Keratinocyte (primary cell): ENCODE data around the gene GRIP1. TPM values are rescaled to one million over a fixed set of nuclear protein-coding genes. Genes with fewer than 3 reads are reported as not detected.

Experiments
- DNase-seq: peaks from one replicate; pipeline ENCODE4 v3.0.0-alpha.2; 2011; ENCODE audit warnings: low read depth, missing footprints, low spot score
- FAIRE-seq: peaks from 2 replicates; lab custom pipeline; 2011; peaks lifted over from hg19 to GRCh38; lab: Jason Lieb, UNC
- H2AFZ ChIP-seq: 2 replicates; pipeline ENCODE4 v1.6.0; 2012; ENCODE audit warnings: low read length, control low read depth, inconsistent platforms; ENCODE audit not compliant: control insufficient read depth
- H3K27ac ChIP-seq: 2 replicates; pipeline ENCODE4 v1.5.1; 2011; ENCODE audit warnings: low read length; ENCODE audit not compliant: control insufficient read depth, insufficient read depth
- H3K27me3 ChIP-seq: 3 replicates; pipeline ENCODE4 v1.6.0; 2011; ENCODE audit warnings: low read length; ENCODE audit not compliant: control insufficient read depth, insufficient read depth; ENCODE audit errors: extremely low read depth
- H3K36me3 ChIP-seq, 2 experiments: 2 replicates in 1 of 2; 3 replicates in 1 of 2; pipeline ENCODE4 v1.5.1; 2011; ENCODE audit warnings: low read length in 2 of 2, mild to moderate bottlenecking in 1 of 2; ENCODE audit not compliant: control insufficient read depth in 2 of 2, insufficient read depth in 2 of 2; ENCODE audit errors: extremely low read depth in 1 of 2
- H3K4me1 ChIP-seq: 3 replicates; pipeline ENCODE4 v1.5.1; 2011; ENCODE audit warnings: low read length; ENCODE audit not compliant: control insufficient read depth, insufficient read depth; ENCODE audit errors: extremely low read depth
- H3K4me2 ChIP-seq: 3 replicates; pipeline ENCODE4 v1.6.0; 2011; ENCODE audit warnings: low read depth, low read length; ENCODE audit not compliant: control insufficient read depth, insufficient read depth; ENCODE audit errors: extremely low read depth
- H3K4me3 ChIP-seq, 3 experiments: fragments of 200-600 bp in 1 of 3; sonication (generic) in 1 of 3; 2 replicates in 2 of 3; 3 replicates in 1 of 3; pipeline ENCODE4 v1.5.1; 2011 to 2016; ENCODE audit warnings: low read length in 3 of 3, mild to moderate bottlenecking in 3 of 3, control low read depth in 2 of 3, inconsistent platforms in 1 of 3, low read depth in 1 of 3, mixed read lengths in 1 of 3, mixed run types in 1 of 3, moderate library complexity in 1 of 3; ENCODE audit not compliant: control insufficient read depth in 2 of 3, insufficient read depth in 2 of 3; ENCODE audit errors: extremely low read depth in 1 of 3
- H3K79me2 ChIP-seq: 2 replicates; pipeline ENCODE4 v1.6.0; 2012; ENCODE audit warnings: low read length; ENCODE audit not compliant: control insufficient read depth, insufficient read depth
- H3K9ac ChIP-seq: 3 replicates; pipeline ENCODE4 v1.6.0; 2011; ENCODE audit warnings: low read length; ENCODE audit not compliant: control insufficient read depth, insufficient read depth; ENCODE audit errors: extremely low read depth
- H3K9me1 ChIP-seq: 3 replicates; pipeline ENCODE4 v1.6.0; 2011; ENCODE audit warnings: low read length; ENCODE audit not compliant: control insufficient read depth, insufficient read depth; ENCODE audit errors: extremely low read depth
- H3K9me3 ChIP-seq: 2 replicates; pipeline ENCODE4 v1.5.1; 2012; ENCODE audit warnings: low read depth, low read length; ENCODE audit not compliant: control insufficient read depth
- H4K20me1 ChIP-seq: 3 replicates; pipeline ENCODE4 v1.6.0; 2011; ENCODE audit warnings: low read length; ENCODE audit not compliant: control insufficient read depth, insufficient read depth; ENCODE audit errors: extremely low read depth
- CTCF ChIP-seq, 3 experiments: IDR thresholded peaks in 1 of 3; conservative IDR thresholded peaks in 1 of 3; optimal IDR thresholded peaks in 1 of 3; 2 replicates in 2 of 3; 3 replicates in 1 of 3; pipeline versions ENCODE3 to v1.5.1; 2011; ENCODE audit warnings: low read length in 3 of 3, mild to moderate bottlenecking in 3 of 3, moderate library complexity in 2 of 3, control low read depth in 1 of 3, inconsistent platforms in 1 of 3; ENCODE audit not compliant: insufficient read depth in 2 of 3; ENCODE audit errors: extremely low read depth in 1 of 3
- EZH2 ChIP-seq: IDR thresholded peaks from one replicate; pipeline ENCODE4 v1.6.1; 2012; ENCODE audit warnings: inconsistent platforms, mild to moderate bottlenecking, low read length, moderate library complexity
- dilution Hi-C: fragments of 300-500 bp; cut with MboI; formaldehyde crosslinking; loops from one replicate; pipeline ENCODE4 v1.7.0; 2020; ENCODE audit warnings: low sequenced_read_pairs; ENCODE audit not compliant: extremely low pct_ligation_motif_present
- polyA plus RNA-seq, 5 experiments: library from polyadenylated mRNA; depleted of rRNA in 3 of 5; stranded (reverse) in 3 of 5; stranded (forward) in 1 of 5; unstranded in 1 of 5; fragments of >200 nt; gene quantifications; 1 replicate in 1 of 5; 2 replicates in 3 of 5; 3 replicates in 1 of 5; pipeline versions ENCODE4 v1.2.1 to v1.2.3, GENCODE V29; 2011 to 2012; ENCODE audit warnings: missing spikeins in 2 of 5, low read depth in 1 of 5, low replicate concordance in 1 of 5

Gene GRIP1
- polyA plus RNA-seq, 1 donor (not counting 4 experiments of a cell fraction or from before 2014, with no cell fraction given): 6.7 TPM

DNA sequence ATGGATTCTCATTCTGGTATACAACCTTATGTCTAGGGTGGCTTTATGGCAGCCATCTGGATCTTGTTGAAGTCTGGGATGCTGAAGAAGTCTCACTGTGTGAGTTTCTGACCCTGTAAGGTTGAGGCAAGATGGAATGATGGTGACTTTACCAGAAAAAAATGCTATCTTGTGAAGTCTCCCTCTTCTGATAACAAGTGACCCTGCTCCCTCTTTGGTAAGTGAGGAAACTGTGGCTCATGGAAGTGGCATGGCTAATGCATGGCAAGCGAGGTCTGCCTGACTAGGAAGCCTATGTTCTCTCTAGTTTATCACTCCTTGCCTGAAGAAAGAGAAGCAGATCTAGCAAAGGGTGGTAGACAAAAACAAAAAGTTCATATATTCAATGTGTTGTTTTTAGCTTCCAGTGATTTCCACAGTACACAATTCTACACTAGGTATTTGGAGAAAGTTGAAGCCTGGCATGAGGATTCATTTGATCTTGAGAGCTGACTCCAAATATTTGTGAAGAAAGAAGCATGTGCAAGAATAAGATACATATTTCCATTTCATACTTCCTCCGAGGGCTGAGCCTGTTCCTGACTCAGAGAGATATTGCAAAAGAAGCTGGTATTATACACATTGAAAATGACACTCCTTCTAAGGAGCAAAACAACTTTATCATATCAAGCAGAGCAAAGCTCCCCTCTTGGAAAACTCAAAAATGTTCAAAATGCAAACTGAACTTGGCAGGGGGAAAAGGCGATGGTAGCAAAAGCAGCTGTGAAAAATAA, 313.0 kb downstream of the GRIP1 start:
- no peak overlapping the region for H2AFZ ChIP-seq
- no peaks in the 10 kb centered on the region for H3K79me2 ChIP-seq
- no peak for DNase-seq
- dilution Hi-C loops: no loop called here
- TF ChIP-seq CTCF (optimal IDR thresholded peaks at IDR 0.05 in 1 of 3, IDR thresholded peaks at IDR 0.05 in 1 of 3, conservative IDR thresholded peaks at IDR 0.05 in 1 of 3; ENCODE audit: extremely low read depth in 1 of 3, insufficient read depth in 2 of 3, low read length in 3 of 3) (no peak), EZH2 (no peak)
- no peaks in the 10 kb centered on the region for H3K27me3 ChIP-seq
- H3K4me3 ChIP-seq: no peak overlapping the region
- no peaks in the 10 kb centered on the region for H3K36me3 ChIP-seq
- H3K9ac ChIP-seq: no peak overlapping the region
- FAIRE-seq: peak; percentile 59
- H3K4me1 ChIP-seq: no peaks in the 10 kb centered on the region
- no peaks in the 10 kb centered on the region for H4K20me1 ChIP-seq
- no peak overlapping the region for H3K4me2 ChIP-seq
- no peaks in the 10 kb centered on the region for H3K9me3 ChIP-seq
- H3K27ac ChIP-seq: no peak overlapping the region
- no peaks in the 10 kb centered on the region for H3K9me1 ChIP-seq

GRCh38 chr12:66361703-66362102, 317.2 kb downstream of the GRIP1 start:
- DNase-seq (no peak), FAIRE-seq (no peak)
- Histone ChIP-seq H3K9me3 (no peaks in the 10 kb centered on the region), H3K9me1 (no peaks in the 10 kb centered on the region), H3K4me2 (no peak overlapping the region), H3K4me1 (no peaks in the 10 kb centered on the region), H4K20me1 (no peaks in the 10 kb centered on the region), H3K36me3 (no peaks in the 10 kb centered on the region), H3K27me3 (no peaks in the 10 kb centered on the region), H3K4me3 (no peak overlapping the region), H3K79me2 (no peaks in the 10 kb centered on the region), H2AFZ (no peak overlapping the region), H3K9ac (no peak overlapping the region), H3K27ac (no peak overlapping the region)
- dilution Hi-C loops: no loop called here
- no peak for TF ChIP-seq CTCF (optimal IDR thresholded peaks at IDR 0.05 in 1 of 3, IDR thresholded peaks at IDR 0.05 in 1 of 3, conservative IDR thresholded peaks at IDR 0.05 in 1 of 3; ENCODE audit: extremely low read depth in 1 of 3, insufficient read depth in 2 of 3, low read length in 3 of 3)
- no peak for TF ChIP-seq EZH2
